RWPE2 (cell line): ENCODE data around the gene PSORS1C1.

Experiments
- ATAC-seq: fragments of 200-7000 bp; cut with Tn5 transposase; 3 replicates; pipeline ENCODE4 v1.9.1; 2021; ENCODE audit warnings: low read depth
- DNase-seq: peaks from one replicate; pipeline ENCODE4 v3.0.0-alpha.2; 2020; ENCODE audit warnings: low spot score
- H3K27ac ChIP-seq: fragments of 450-650 bp; 2 replicates; pipeline ENCODE4 v1.5.1; 2017; ENCODE audit warnings: mild to moderate bottlenecking; ENCODE audit not compliant: poor library complexity, severe bottlenecking
- H3K27me3 ChIP-seq: fragments of 250-450 bp; sonication (Bioruptor Pico); 2 replicates; pipeline ENCODE4 v1.5.1; 2021; ENCODE audit warnings: mild to moderate bottlenecking, moderate library complexity; ENCODE audit not compliant: insufficient read depth, poor library complexity, severe bottlenecking
- H3K36me3 ChIP-seq: fragments of 250-450 bp; sonication (Bioruptor Pico); 2 replicates; pipeline ENCODE4 v1.5.1; 2020; ENCODE audit warnings: low read depth, mild to moderate bottlenecking, moderate library complexity
- H3K4me1 ChIP-seq: fragments of 250-450 bp; sonication (Bioruptor Pico); 2 replicates; pipeline ENCODE4 v1.5.1; 2021; ENCODE audit warnings: mild to moderate bottlenecking, moderate library complexity; ENCODE audit not compliant: insufficient read depth, poor library complexity, severe bottlenecking
- H3K4me3 ChIP-seq: fragments of 250-450 bp; sonication (Bioruptor Pico); 2 replicates; pipeline ENCODE4 v1.5.1; 2021; ENCODE audit warnings: mild to moderate bottlenecking, moderate library complexity; ENCODE audit not compliant: severe bottlenecking
- H3K9me3 ChIP-seq: fragments of 250-450 bp; sonication (Bioruptor Pico); 2 replicates; pipeline ENCODE4 v1.5.1; 2021; ENCODE audit warnings: mild to moderate bottlenecking, moderate library complexity; ENCODE audit not compliant: severe bottlenecking
- CTCF ChIP-seq: fragments of 450-650 bp; IDR thresholded peaks from one replicate; pipeline ENCODE4 v1.5.1; 2017; ENCODE audit warnings: mild to moderate bottlenecking, moderate library complexity; ENCODE audit not compliant: poor library complexity, severe bottlenecking

The PSORS1C1 gene

GRCh38 chr6:31118178-31118577 lies 3.6 kb downstream of the PSORS1C1 start:
- no peaks in the 10 kb centered on the region for H3K27me3 ChIP-seq
- no peak for TF ChIP-seq CTCF

GRCh38 chr6:31120151-31120915 lies 5.7 kb downstream of the PSORS1C1 start, which contains the start of gene CDSN:
TSS of gene CDSN (minus strand) at chr6:31120446. CDS start at chr6:31120419, 27 bp downstream.
- no peaks in the 10 kb centered on the region; the same call in 1 of the 2 replicates for H3K36me3 ChIP-seq
- ATAC-seq (no peak), DNase-seq (no peak)
- H3K27ac ChIP-seq, result peak within 1 kb of the TSS; percentile 51
- H3K4me1 ChIP-seq, result peaks cover 33% of the 10 kb centered on the region
- no peaks in the 10 kb centered on the region for H3K9me3 ChIP-seq
- no peak for TF ChIP-seq CTCF
- no peak within 1 kb of the TSS for H3K4me3 ChIP-seq
- no peaks in the 10 kb centered on the region for H3K27me3 ChIP-seq

More at GRCh38 chr6:31118178-31118577, 3.6 kb downstream of the PSORS1C1 start:
- ATAC-seq, result no peak
- Histone ChIP-seq H3K9me3 (no peaks in the 10 kb centered on the region), H3K36me3 (no peaks in the 10 kb centered on the region; the same call in 1 of the 2 replicates), H3K27ac (no peak overlapping the region), H3K4me3 (no peak overlapping the region), H3K4me1 (peaks cover 27% of the 10 kb centered on the region)
- DNase-seq, result no peak

- H3K4me3 ChIP-seq, result no peak overlapping the region
- H3K27me3 ChIP-seq, result no peaks in the 10 kb centered on the region
- peaks cover 35% of the 10 kb centered on the region for H3K4me1 ChIP-seq
- DNase-seq, result no peak
- peak overlapping the region; percentile 51 for H3K27ac ChIP-seq
- ATAC-seq, result no peak
- no peak for TF ChIP-seq CTCF
- H3K36me3 ChIP-seq, result no peaks in the 10 kb centered on the region; the same call in 1 of the 2 replicates
- no peaks in the 10 kb centered on the region for H3K9me3 ChIP-seq
Observed at GRCh38 chr6:31121131-31121790, 6.7 kb downstream of the PSORS1C1 start.

- Histone ChIP-seq H3K4me3 (no peak overlapping the region), H3K4me1 (peaks cover 38% of the 10 kb centered on the region), H3K36me3 (no peaks in the 10 kb centered on the region), H3K27me3 (no peaks in the 10 kb centered on the region), H3K9me3 (no peaks in the 10 kb centered on the region), H3K27ac (peak overlapping the region; percentile 51)
- peak; percentile 89 for DNase-seq
- ATAC-seq, result peak; percentile 72
- TF ChIP-seq CTCF, result no peak
Observed at GRCh38 chr6:31122791-31123706, 8.4 kb downstream of the PSORS1C1 start.
